ENCODE data around the gene RERE. TPM values are rescaled to one million over a fixed set of nuclear protein-coding genes. Genes with fewer than 3 reads are reported as not detected.

RERE gene
- total RNA-seq, 1 donor from 2014 or later, result 252 TPM

- no peak for DNase-seq
- peak overlapping the region; percentile 10 for H3K4me3 Mint-ChIP-seq (ENCODE audit: unreplicated experiment)
- H3K27me3 Mint-ChIP-seq (ENCODE audit: unreplicated experiment), result peaks cover 6% of the 10 kb centered on the region
- no peak for TF ChIP-seq CTCF (IDR thresholded peaks at IDR 0.05; ENCODE audit: partially characterized antibody, unreplicated experiment)
- H3K4me1 Mint-ChIP-seq (ENCODE audit: low read depth, unreplicated experiment), result peaks cover 51% of the 10 kb centered on the region
- H3K9me3 Mint-ChIP-seq (ENCODE audit: unreplicated experiment), result peaks cover 3% of the 10 kb centered on the region
- peak overlapping the region; percentile 82 for H3K27ac Mint-ChIP-seq (ENCODE audit: unreplicated experiment)
- H3K36me3 Mint-ChIP-seq (ENCODE audit: unreplicated experiment), result no peaks in the 10 kb centered on the region
Measured at GRCh38 chr1:8583031-8583430, 234.4 kb downstream of the RERE start.

GRCh38 chr1:8580566-8580965 lies 236.9 kb downstream of the RERE start:
- no peak for DNase-seq
- H3K4me3 Mint-ChIP-seq (ENCODE audit: unreplicated experiment), result no peak overlapping the region
- no peaks in the 10 kb centered on the region for H3K36me3 Mint-ChIP-seq (ENCODE audit: unreplicated experiment)
- no peak for TF ChIP-seq CTCF (IDR thresholded peaks at IDR 0.05; ENCODE audit: partially characterized antibody, unreplicated experiment)
- no peaks in the 10 kb centered on the region for H3K27me3 Mint-ChIP-seq (ENCODE audit: unreplicated experiment)
- peaks cover 5% of the 10 kb centered on the region for H3K9me3 Mint-ChIP-seq (ENCODE audit: unreplicated experiment)
- peaks cover 40% of the 10 kb centered on the region for H3K4me1 Mint-ChIP-seq (ENCODE audit: low read depth, unreplicated experiment)
- no peak overlapping the region for H3K27ac Mint-ChIP-seq (ENCODE audit: unreplicated experiment)

DNA sequence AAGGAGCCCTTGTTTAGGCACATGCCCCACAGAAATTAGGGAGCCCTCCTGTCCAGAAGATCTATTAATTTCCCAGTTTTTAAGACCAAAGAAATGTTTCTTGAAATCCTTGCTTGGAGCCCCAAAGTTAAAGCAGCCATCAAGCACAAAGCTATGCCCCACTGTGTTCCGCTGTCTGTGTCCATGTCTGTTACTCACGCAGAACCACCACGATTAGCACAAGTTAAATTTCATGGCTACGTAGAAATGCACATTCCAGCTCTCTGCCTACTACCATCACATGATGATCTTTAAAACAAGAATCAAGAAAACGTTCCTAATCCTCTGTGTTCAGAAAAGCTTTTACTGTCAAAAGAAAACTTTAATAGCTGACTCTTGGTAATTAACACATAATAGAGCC lies 238.5 kb downstream of the RERE start:
- H3K4me3 Mint-ChIP-seq (ENCODE audit: unreplicated experiment), result no peak overlapping the region
- H3K27ac Mint-ChIP-seq (ENCODE audit: unreplicated experiment), result peak overlapping the region; percentile 25
- TF ChIP-seq CTCF (IDR thresholded peaks at IDR 0.05; ENCODE audit: partially characterized antibody, unreplicated experiment), result no peak
- H3K36me3 Mint-ChIP-seq (ENCODE audit: unreplicated experiment), result no peaks in the 10 kb centered on the region
- DNase-seq, result no peak
- H3K27me3 Mint-ChIP-seq (ENCODE audit: unreplicated experiment), result no peaks in the 10 kb centered on the region
- peaks cover 34% of the 10 kb centered on the region for H3K4me1 Mint-ChIP-seq (ENCODE audit: low read depth, unreplicated experiment)
- H3K9me3 Mint-ChIP-seq (ENCODE audit: unreplicated experiment), result peaks cover 5% of the 10 kb centered on the region

DNA sequence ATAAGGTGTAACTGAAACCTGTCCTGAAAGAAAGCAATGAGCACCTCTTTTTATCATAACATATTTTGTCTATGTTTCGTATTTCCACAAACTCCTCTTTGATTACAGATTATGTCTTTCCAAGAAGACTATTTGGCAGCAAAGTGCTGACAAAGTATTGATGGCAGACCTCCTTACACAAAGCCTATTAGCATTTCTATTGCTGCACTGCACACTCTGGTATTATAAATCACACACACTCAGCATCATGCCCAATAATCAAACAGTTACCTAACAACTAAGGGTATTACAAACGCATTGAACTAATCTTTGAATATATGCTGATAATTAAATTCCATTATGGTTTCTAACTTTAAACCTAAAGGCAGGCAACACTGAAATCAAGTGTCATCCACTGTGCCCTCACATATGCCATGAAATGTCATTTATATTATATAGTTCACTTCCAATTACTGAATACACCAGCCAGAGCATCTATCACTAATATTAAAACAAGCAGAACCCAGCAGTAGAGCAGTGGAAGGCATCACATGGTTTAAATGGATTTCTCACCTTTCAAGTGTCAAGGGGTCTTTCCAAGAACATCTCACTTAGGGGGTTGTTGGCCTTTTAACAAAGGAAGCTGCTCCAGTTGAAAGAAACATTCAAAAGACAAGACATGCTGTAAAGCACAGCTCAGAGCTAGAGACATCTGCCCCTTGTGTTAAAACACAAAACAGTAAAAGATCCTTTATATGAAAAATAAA lies 239.1 kb downstream of the RERE start:
- peaks cover 5% of the 10 kb centered on the region for H3K9me3 Mint-ChIP-seq (ENCODE audit: unreplicated experiment)
- DNase-seq, result no peak
- H3K4me3 Mint-ChIP-seq (ENCODE audit: unreplicated experiment), result no peak overlapping the region
- TF ChIP-seq CTCF (IDR thresholded peaks at IDR 0.05; ENCODE audit: partially characterized antibody, unreplicated experiment), result no peak
- no peaks in the 10 kb centered on the region for H3K27me3 Mint-ChIP-seq (ENCODE audit: unreplicated experiment)
- H3K36me3 Mint-ChIP-seq (ENCODE audit: unreplicated experiment), result no peaks in the 10 kb centered on the region
- H3K4me1 Mint-ChIP-seq (ENCODE audit: low read depth, unreplicated experiment), result peaks cover 34% of the 10 kb centered on the region
- peak overlapping the region; percentile 25 for H3K27ac Mint-ChIP-seq (ENCODE audit: unreplicated experiment)

DNA sequence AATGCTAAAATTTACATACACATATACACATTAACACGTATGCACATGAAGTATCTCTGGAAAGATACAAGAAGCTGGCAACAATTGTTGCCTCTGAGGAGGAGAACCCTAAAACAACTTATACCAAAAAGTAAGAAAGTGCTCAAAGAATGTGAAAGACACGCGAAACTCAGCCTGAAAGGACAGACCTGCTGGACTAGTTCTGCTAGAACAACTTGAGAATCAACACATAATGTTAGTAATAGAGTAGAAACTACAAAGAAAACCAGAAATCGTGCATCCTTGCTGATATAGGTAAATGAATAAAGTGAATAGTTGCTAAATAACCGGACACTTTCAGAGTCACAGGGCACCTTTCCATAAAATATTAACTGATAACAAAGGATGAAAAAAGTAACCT lies 242.5 kb downstream of the RERE start:
- no peak overlapping the region for H3K27ac Mint-ChIP-seq (ENCODE audit: unreplicated experiment)
- TF ChIP-seq CTCF (IDR thresholded peaks at IDR 0.05; ENCODE audit: partially characterized antibody, unreplicated experiment), result no peak
- H3K27me3 Mint-ChIP-seq (ENCODE audit: unreplicated experiment), result no peaks in the 10 kb centered on the region
- no peak overlapping the region for H3K4me3 Mint-ChIP-seq (ENCODE audit: unreplicated experiment)
- peaks cover 35% of the 10 kb centered on the region for H3K4me1 Mint-ChIP-seq (ENCODE audit: low read depth, unreplicated experiment)
- H3K9me3 Mint-ChIP-seq (ENCODE audit: unreplicated experiment), result peaks cover 9% of the 10 kb centered on the region
- no peaks in the 10 kb centered on the region for H3K36me3 Mint-ChIP-seq (ENCODE audit: unreplicated experiment)
- DNase-seq, result no peak

All from glutamatergic neuron (in vitro differentiated cells).